Measurements from ENCODE around the gene F12.

F12 gene

GRCh38 chr5:177440990-177441780, 31.8 kb upstream of the F12 start:
- peaks cover 9% of the 10 kb centered on the region for H3K4me1 ChIP-seq (ENCODE audit: insufficient read depth, low read length, severe bottlenecking)
- no peak overlapping the region for H3K4me2 ChIP-seq (ENCODE audit: low read length)
- H3K9me3 ChIP-seq (ENCODE audit: low read length): no peaks in the 10 kb centered on the region
- no peak overlapping the region for H3K27ac ChIP-seq (ENCODE audit: low read depth, low read length, poor library complexity, severe bottlenecking)
- no peak for TF ChIP-seq CTCF (IDR thresholded peaks at IDR 0.05; ENCODE audit: low read length)
- TF ChIP-seq EZH2 (IDR thresholded peaks at IDR 0.05; ENCODE audit: borderline replicate concordance, low read length): no peak
- no peak overlapping the region for H3K9ac ChIP-seq (ENCODE audit: low read length)
- no peaks in the 10 kb centered on the region for H3F3A ChIP-seq (ENCODE audit: insufficient read depth, low read length)
- no peaks in the 10 kb centered on the region for H4K20me1 ChIP-seq (ENCODE audit: insufficient read depth, low read length)
- no peaks in the 10 kb centered on the region for H3K79me2 ChIP-seq (ENCODE audit: insufficient read depth, low read length)
- H3K27me3 ChIP-seq (ENCODE audit: insufficient read depth, low read length): no peaks in the 10 kb centered on the region
- no peak overlapping the region for H3K4me3 ChIP-seq (ENCODE audit: low read depth, low read length, poor library complexity, severe bottlenecking)
- H3K36me3 ChIP-seq (ENCODE audit: insufficient read depth, low read length): peaks cover 52% of the 10 kb centered on the region
- no peak overlapping the region for H2AFZ ChIP-seq (ENCODE audit: low read length)
- H3K9me2 ChIP-seq (ENCODE audit: low read depth, low read length): no peaks in the 10 kb centered on the region

GRCh38 chr5:177440211-177440989, 31.0 kb upstream of the F12 start:
- Histone ChIP-seq H3K36me3 (ENCODE audit: insufficient read depth, low read length) (peaks cover 59% of the 10 kb centered on the region), H3K9ac (ENCODE audit: low read length) (no peak overlapping the region), H3K4me3 (ENCODE audit: low read depth, low read length, poor library complexity, severe bottlenecking) (no peak overlapping the region), H3K9me2 (ENCODE audit: low read depth, low read length) (no peaks in the 10 kb centered on the region), H2AFZ (ENCODE audit: low read length) (no peak overlapping the region), H3K4me2 (ENCODE audit: low read length) (no peak overlapping the region), H3F3A (ENCODE audit: insufficient read depth, low read length) (no peaks in the 10 kb centered on the region), H3K27ac (ENCODE audit: low read depth, low read length, poor library complexity, severe bottlenecking) (no peak overlapping the region), H3K79me2 (ENCODE audit: insufficient read depth, low read length) (no peaks in the 10 kb centered on the region), H4K20me1 (ENCODE audit: insufficient read depth, low read length) (no peaks in the 10 kb centered on the region), H3K27me3 (ENCODE audit: insufficient read depth, low read length) (no peaks in the 10 kb centered on the region), H3K4me1 (ENCODE audit: insufficient read depth, low read length, severe bottlenecking) (peaks cover 1% of the 10 kb centered on the region), H3K9me3 (ENCODE audit: low read length) (no peaks in the 10 kb centered on the region)
- no peak for TF ChIP-seq CTCF (IDR thresholded peaks at IDR 0.05; ENCODE audit: low read length)
- no peak for TF ChIP-seq EZH2 (IDR thresholded peaks at IDR 0.05; ENCODE audit: borderline replicate concordance, low read length)

GRCh38 chr5:177439518-177440053, 30.2 kb upstream of the F12 start:
- H3K9me3 ChIP-seq (ENCODE audit: low read length): no peaks in the 10 kb centered on the region
- peaks cover 67% of the 10 kb centered on the region for H3K36me3 ChIP-seq (ENCODE audit: insufficient read depth, low read length)

More at GRCh38 chr5:177439518-177440053, 30.2 kb upstream of the F12 start:
- Histone ChIP-seq H2AFZ (ENCODE audit: low read length) (no peak overlapping the region), H3K79me2 (ENCODE audit: insufficient read depth, low read length) (no peaks in the 10 kb centered on the region), H3K4me2 (ENCODE audit: low read length) (no peak overlapping the region), H3K9me2 (ENCODE audit: low read depth, low read length) (no peaks in the 10 kb centered on the region), H3K9ac (ENCODE audit: low read length) (no peak overlapping the region), H3K27ac (ENCODE audit: low read depth, low read length, poor library complexity, severe bottlenecking) (no peak overlapping the region), H3F3A (ENCODE audit: insufficient read depth, low read length) (no peaks in the 10 kb centered on the region), H3K27me3 (ENCODE audit: insufficient read depth, low read length) (no peaks in the 10 kb centered on the region), H4K20me1 (ENCODE audit: insufficient read depth, low read length) (no peaks in the 10 kb centered on the region), H3K4me3 (ENCODE audit: low read depth, low read length, poor library complexity, severe bottlenecking) (no peak overlapping the region), H3K4me1 (ENCODE audit: insufficient read depth, low read length, severe bottlenecking) (no peaks in the 10 kb centered on the region)
- TF ChIP-seq CTCF (IDR thresholded peaks at IDR 0.05; ENCODE audit: low read length): no peak
- TF ChIP-seq EZH2 (IDR thresholded peaks at IDR 0.05; ENCODE audit: borderline replicate concordance, low read length): no peak

Data from OCI-LY1 (cell line).